ENCODE measurements around the gene MRC2. TPM values are rescaled to one million over a fixed set of nuclear protein-coding genes. Genes with fewer than 3 reads are reported as not detected.

MRC2 gene
- total RNA-seq, 1 donor from 2014 or later, result 18.1 TPM

GRCh38 chr17:62653826-62654761 is 26.6 kb downstream of the MRC2 start:
- peak; percentile 89 for DNase-seq
- intact Hi-C loops (cut with micrococcal nuclease), result no loop called here

GRCh38 chr17:62655656-62656055 is 28.2 kb downstream of the MRC2 start:
- no peak for DNase-seq
- intact Hi-C loops (cut with micrococcal nuclease), result no loop called here
- ATAC-seq, result no peak

More at GRCh38 chr17:62653826-62654761, 26.6 kb downstream of the MRC2 start:
- ATAC-seq, result peak; percentile 84

GRCh38 chr17:62656446-62656845 is 29.0 kb downstream of the MRC2 start:
- intact Hi-C loops (cut with micrococcal nuclease), result no loop called here
- DNase-seq, result no peak
- ATAC-seq, result no peak

GRCh38 chr17:62657145-62657665 is 29.7 kb downstream of the MRC2 start:
- ATAC-seq, result no peak
- DNase-seq, result no peak
- intact Hi-C loops (cut with micrococcal nuclease), result no loop called here

- ATAC-seq, result no peak
- intact Hi-C loops (cut with micrococcal nuclease), result no loop called here
- DNase-seq, result no peak
These were observed 30.2 kb downstream of the MRC2 start for GRCh38 chr17:62657690-62658089.

GRCh38 chr17:62658136-62658920 is 30.9 kb downstream of the MRC2 start:
- ATAC-seq (no peak), DNase-seq (no peak)
- intact Hi-C loops (cut with micrococcal nuclease), result no loop called here

GRCh38 chr17:62660629-62661118 is 33.2 kb downstream of the MRC2 start:
- intact Hi-C loops (cut with micrococcal nuclease), result no loop called here
- DNase-seq (no peak), ATAC-seq (no peak)

GRCh38 chr17:62661337-62661736 is 33.9 kb downstream of the MRC2 start:
- intact Hi-C loops (cut with micrococcal nuclease), result no loop called here
- DNase-seq (no peak), ATAC-seq (no peak)

- DNase-seq (no peak), ATAC-seq (no peak)
- intact Hi-C loops (cut with micrococcal nuclease), result no loop called here
These were observed 35.4 kb downstream of the MRC2 start for GRCh38 chr17:62662855-62663254.

GRCh38 chr17:62663304-62663703 is 35.8 kb downstream of the MRC2 start:
- DNase-seq (no peak), ATAC-seq (no peak)
- intact Hi-C loops (cut with micrococcal nuclease), result no loop called here

- DNase-seq, result no peak
- intact Hi-C loops (cut with micrococcal nuclease), result no loop called here
- no peak for ATAC-seq
These were observed 37.1 kb downstream of the MRC2 start for GRCh38 chr17:62664336-62665120.

- intact Hi-C loops (cut with micrococcal nuclease), result no loop called here
- no peak for ATAC-seq
- no peak for DNase-seq
These were observed 38.1 kb downstream of the MRC2 start for GRCh38 chr17:62665599-62665998.

GRCh38 chr17:62666061-62666800 is 38.8 kb downstream of the MRC2 start:
- intact Hi-C loops (cut with micrococcal nuclease), result no loop called here
- DNase-seq (no peak), ATAC-seq (no peak)

- intact Hi-C loops (cut with micrococcal nuclease), result no loop called here
- no peak for ATAC-seq
These were observed 39.5 kb downstream of the MRC2 start for GRCh38 chr17:62666801-62667591.

GRCh38 chr17:62668091-62668804 is 40.8 kb downstream of the MRC2 start:
- no peak for ATAC-seq
- intact Hi-C loops (cut with micrococcal nuclease), result no loop called here

More at GRCh38 chr17:62666801-62667591, 39.5 kb downstream of the MRC2 start:
- DNase-seq, result no peak

GRCh38 chr17:62670202-62670821 is 42.8 kb downstream of the MRC2 start:
- ATAC-seq (no peak), DNase-seq (no peak)
- intact Hi-C loops (cut with micrococcal nuclease), result loop anchor here (10.0 kb wide), 1 partner anchor 734 kb away; no protein-coding TSS in a partner anchor

More at GRCh38 chr17:62668091-62668804, 40.8 kb downstream of the MRC2 start:
- DNase-seq, result no peak

Data from left ventricle myocardium superior (tissue), 1 donor.